HG03280 (cell line): Measurements from ENCODE around the gene GPC2.

Source experiments
- ATAC-seq: cut with Tn5 transposase; IDR thresholded peaks from one replicate; pipeline ENCODE4 v1.9.1; 2021; ENCODE audit warnings: mild to moderate bottlenecking, moderate library complexity; ENCODE audit not compliant: unreplicated experiment

Gene GPC2

DNA sequence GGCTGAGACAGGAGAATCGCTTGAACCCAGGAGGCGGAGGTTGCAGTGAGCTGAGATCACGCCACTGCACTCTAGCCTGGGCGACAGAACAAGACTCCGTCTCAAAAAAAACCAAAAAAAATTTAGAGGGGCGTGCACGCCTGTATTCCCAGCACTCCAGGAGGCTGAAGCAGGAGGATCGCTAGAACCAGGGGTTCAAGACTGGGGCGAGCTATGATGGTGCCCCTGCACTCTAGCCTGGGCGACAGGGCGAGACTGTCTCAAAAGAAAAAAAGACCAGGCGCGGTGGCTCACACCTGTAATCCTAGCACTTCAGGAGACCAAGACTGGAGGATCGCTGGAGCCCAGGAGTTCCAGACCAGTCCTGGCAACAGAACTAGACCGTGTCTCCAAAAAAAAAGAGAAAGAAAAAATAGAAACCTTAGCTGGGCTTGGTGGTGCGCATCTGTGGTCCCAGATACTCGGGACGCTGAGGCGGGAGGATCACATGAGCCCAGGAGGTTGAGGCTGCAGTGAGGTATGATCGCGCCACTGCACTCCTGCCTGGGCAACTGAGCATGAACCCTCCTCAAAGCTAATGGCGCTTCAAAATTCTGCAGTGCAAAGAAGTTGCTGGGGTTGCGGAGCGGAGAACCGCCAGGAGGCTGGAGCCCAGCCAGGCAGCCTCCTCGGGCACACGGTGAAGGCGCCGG, 50.8 kb downstream of the GPC2 start:
- no peak for ATAC-seq

DNA sequence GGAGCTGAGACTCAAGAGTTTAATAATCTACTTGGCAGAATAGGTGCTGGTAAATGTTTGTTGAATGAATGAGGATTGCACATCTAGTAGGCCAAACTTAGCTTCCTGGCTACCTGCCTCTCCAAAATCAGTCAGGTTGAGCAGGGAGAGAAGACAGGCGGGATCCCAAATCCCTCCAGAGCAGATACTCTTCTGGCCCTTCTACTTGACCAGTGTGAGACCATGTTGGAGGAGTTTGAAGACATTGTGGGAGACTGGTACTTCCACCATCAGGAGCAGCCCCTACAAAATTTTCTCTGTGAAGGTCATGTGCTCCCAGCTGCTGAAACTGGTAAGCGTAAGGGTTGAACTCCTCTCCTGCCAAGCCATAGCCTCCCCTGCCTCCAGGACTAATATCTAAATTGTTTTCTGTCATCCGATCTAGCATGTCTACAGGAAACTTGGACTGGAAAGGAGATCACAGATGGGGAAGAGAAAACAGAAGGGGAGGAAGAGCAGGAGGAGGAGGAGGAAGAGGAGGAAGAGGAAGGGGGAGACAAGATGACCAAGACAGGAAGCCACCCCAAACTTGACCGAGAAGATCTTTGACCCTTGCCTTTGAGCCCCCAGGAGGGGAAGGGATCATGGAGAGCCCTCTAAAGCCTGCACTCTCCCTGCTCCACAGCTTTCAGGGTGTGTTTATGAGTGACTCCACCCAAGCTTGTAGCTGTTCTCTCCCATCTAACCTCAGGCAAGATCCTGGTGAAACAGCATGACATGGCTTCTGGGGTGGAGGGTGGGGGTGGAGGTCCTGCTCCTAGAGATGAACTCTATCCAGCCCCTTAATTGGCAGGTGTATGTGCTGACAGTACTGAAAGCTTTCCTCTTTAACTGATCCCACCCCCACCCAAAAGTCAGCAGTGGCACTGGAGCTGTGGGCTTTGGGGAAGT, 52.6 kb downstream of the GPC2 start:
- no peak for ATAC-seq

DNA sequence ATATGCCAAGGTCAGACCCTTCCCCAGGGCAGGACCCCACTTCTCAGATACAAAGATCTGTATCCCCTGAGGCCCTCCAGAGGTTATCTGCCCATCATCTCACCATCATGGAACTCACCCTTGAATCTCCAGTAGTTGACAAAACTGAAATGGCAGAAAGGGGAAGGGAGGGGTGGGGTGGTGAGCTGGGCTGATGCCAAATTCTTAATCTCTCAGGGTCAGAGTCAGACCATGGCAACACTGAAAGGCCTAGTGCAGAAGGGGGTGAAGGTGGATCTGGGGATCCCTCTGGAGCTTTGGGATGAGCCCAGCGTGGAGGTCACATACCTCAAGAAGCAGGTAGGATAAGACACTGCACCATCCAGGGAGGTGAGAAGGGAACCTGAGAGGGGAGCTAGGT, 54.6 kb downstream of the GPC2 start:
- no peak for ATAC-seq

DNA sequence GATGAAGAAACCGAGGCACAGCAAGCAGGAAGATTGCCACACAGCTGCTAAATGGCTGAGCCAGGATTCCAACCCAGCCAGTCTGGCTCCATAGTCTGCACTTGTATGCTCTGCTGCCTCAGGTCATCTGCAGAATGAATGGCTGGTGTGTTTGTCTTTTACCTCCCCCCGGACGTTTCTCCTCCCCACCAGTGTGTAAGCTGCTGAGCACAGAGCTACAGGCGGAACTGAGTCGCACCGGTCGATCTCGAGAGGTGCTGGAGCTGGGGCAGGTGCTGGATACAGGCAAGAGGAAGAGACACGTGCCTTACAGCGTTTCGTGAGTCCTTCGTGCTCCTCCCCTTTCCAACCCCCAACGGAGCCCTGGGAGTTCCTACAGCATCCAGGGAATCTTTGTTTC, 55.1 kb downstream of the GPC2 start:
- ATAC-seq = no peak

DNA sequence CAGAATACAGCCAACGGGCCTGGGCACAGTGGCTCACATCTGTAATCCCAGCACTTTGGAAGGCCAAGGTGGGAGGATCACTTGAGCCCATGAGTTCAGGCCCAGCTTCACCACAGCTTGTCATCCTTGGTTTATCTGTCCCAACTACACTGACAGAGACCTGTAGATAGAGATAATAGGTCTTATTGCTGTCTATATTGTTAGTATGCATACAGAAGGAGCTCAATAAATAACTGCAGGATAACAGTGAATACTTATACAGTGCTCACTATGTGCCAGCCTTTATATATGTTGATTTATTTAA, 56.5 kb downstream of the GPC2 start:
- no peak for ATAC-seq

DNA sequence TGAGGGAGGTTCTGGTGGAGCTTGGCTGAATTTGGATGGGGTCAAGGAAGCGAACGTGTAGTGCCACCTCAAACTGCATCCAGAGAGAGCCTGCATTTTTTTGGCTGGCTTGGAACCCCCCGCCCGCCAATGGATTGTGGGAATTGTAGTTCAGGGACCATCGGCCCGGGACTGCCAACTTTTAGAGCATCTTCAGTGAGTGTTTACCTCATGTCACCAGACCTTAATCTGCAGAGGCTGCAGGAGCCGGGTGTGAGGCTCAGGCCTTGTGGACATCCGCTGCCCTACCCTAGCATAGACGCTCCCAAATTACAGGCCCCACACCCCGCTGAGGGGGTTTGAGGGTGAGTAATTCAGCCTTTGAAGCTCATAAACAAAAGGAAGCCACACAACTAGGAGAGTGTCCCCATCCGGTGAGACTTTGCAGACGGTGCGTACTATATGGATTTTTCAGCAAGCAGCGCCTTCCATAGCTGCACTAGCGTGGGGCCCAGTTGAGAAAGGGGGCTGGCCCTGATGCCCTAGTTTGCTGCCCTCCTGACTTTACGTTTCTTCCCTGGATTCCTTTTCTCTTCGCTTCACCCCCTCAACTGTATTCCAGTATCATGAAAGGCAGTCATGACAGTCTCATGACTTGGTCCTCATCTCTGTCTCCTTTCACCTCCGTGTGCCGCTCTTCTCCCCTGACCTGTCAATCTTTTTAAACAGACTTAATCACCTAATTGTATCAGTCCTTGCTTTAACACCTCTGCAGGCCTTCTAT, 57.0 kb downstream of the GPC2 start:
- ATAC-seq = peak; percentile 33
